Measurements from ENCODE around the gene MCIDAS. TPM values are rescaled to one million over a fixed set of nuclear protein-coding genes. Genes with fewer than 3 reads are reported as not detected.

MCIDAS gene
- total and polyA plus RNA-seq, 3 donors from 2014 or later: 0.39 to 0.68 (median 0.42) TPM

- no peak for DNase-seq
- no peak for TF ChIP-seq POLR2A (IDR thresholded peaks at IDR 0.05)
- no peak for TF ChIP-seq CTCF (IDR thresholded peaks at IDR 0.05)
- H3K4me1 ChIP-seq: no peaks in the 10 kb centered on the region
- H3K27ac ChIP-seq: no peak overlapping the region
- H3K4me3 ChIP-seq: no peak overlapping the region
- H3K27me3 ChIP-seq: no peaks in the 10 kb centered on the region
- intact Hi-C loops (cut with DNase I; ENCODE audit: low total_unique reads): no loop called here
- WGBS, 2 donors: 61 to 67% methylated on average over 4 of the region's 4 CpGs
- H3K36me3 ChIP-seq (ENCODE audit: low read depth, missing control alignments): no peaks in the 10 kb centered on the region
- no peaks in the 10 kb centered on the region for H3K9me3 ChIP-seq
Observed at GRCh38 chr5:55241746-55242145, 14.6 kb upstream of the MCIDAS start.

- Histone ChIP-seq H3K4me1 (peaks cover 16% of the 10 kb centered on the region), H3K36me3 (ENCODE audit: low read depth, missing control alignments) (no peaks in the 10 kb centered on the region), H3K27ac (no peak overlapping the region), H3K4me3 (no peak overlapping the region), H3K9me3 (no peaks in the 10 kb centered on the region), H3K27me3 (no peaks in the 10 kb centered on the region)
- 78 to 83% methylated on average over 10 of the region's 10 CpGs for WGBS, 2 donors
- TF ChIP-seq CTCF (IDR thresholded peaks at IDR 0.05) (no peak), POLR2A (IDR thresholded peaks at IDR 0.05) (no peak)
- intact Hi-C loops (cut with DNase I; ENCODE audit: low total_unique reads): no loop called here
- no peak for DNase-seq
Observed at GRCh38 chr5:55236800-55237199, 9.7 kb upstream of the MCIDAS start.

- no peaks in the 10 kb centered on the region for H3K9me3 ChIP-seq
- peaks cover 22% of the 10 kb centered on the region for H3K4me1 ChIP-seq
- no peak for TF ChIP-seq POLR2A (IDR thresholded peaks at IDR 0.05)
- TF ChIP-seq CTCF (IDR thresholded peaks at IDR 0.05): no peak
- H3K36me3 ChIP-seq (ENCODE audit: low read depth, missing control alignments): no peaks in the 10 kb centered on the region
- DNase-seq: peak; percentile 30
- WGBS, 2 donors: 1 to 3% methylated on average over 23 to 31 of the region's 31 CpGs
- intact Hi-C loops (cut with DNase I; ENCODE audit: low total_unique reads): no loop called here
- H3K4me3 ChIP-seq: peak overlapping the region; percentile 57 to 61
- no peaks in the 10 kb centered on the region for H3K27me3 ChIP-seq
- no peak overlapping the region for H3K27ac ChIP-seq
Observed at GRCh38 chr5:55234121-55234700, 7.1 kb upstream of the MCIDAS start.

GRCh38 chr5:55232985-55233928 lies 6.1 kb upstream of the MCIDAS start, which contains the start of gene CCNO:
TSS of gene CCNO (minus strand) at chr5:55233608. CDS start at chr5:55233523, 85 bp downstream.
- Histone ChIP-seq H3K36me3 (ENCODE audit: low read depth, missing control alignments) (no peaks in the 10 kb centered on the region), H3K4me1 (peaks cover 22% of the 10 kb centered on the region), H3K4me3 (peak within 1 kb of the TSS; percentile 57 to 61), H3K27me3 (no peaks in the 10 kb centered on the region), H3K27ac (no peak within 1 kb of the TSS), H3K9me3 (no peaks in the 10 kb centered on the region)
- intact Hi-C loops (cut with DNase I; ENCODE audit: low total_unique reads): no loop called here
- WGBS, 2 donors: 1 to 5% methylated on average over 17 to 53 of the region's 106 CpGs
- DNase-seq: peak; percentile 80
- TF ChIP-seq CTCF (IDR thresholded peaks at IDR 0.05) (no peak), POLR2A (IDR thresholded peaks at IDR 0.05) (no peak)

Measured in testis (tissue), 3 donors.